Measurements from ENCODE around the gene TDRD12.

TDRD12 gene

GRCh38 chr19:32868206-32868950 is 148.8 kb downstream of the TDRD12 start:
- 87% methylated on average over 19 of the region's 19 CpGs for WGBS
- H3K4me2 ChIP-seq (ENCODE audit: low read length, poor library complexity, severe bottlenecking): peak overlapping the region; percentile 44
- no peak for DNase-seq

GRCh38 chr19:32869369-32869965 is 149.9 kb downstream of the TDRD12 start, which contains the start of gene SLC7A9:
Gene SLC7A9 (minus strand): TSS chr19:32869767. CDS start chr19:32868534, 1,233 bp downstream.
- no peaks in the 10 kb centered on the region for H3K36me3 ChIP-seq (ENCODE audit: control insufficient read depth in 1 of 2, insufficient read depth in 2 of 2, low read depth in 1 of 2, low read length in 2 of 2)
- WGBS: 79% methylated on average over 12 of the region's 14 CpGs
- H3K4me3 ChIP-seq (ENCODE audit: insufficient read depth in 1 of 2, low read depth in 1 of 2, low read length in 2 of 2): no peak within 1 kb of the TSS
- no peak within 1 kb of the TSS for H3K14ac ChIP-seq (ENCODE audit: low read length in 2 of 2)
- H3K4me2 ChIP-seq (ENCODE audit: low read length, poor library complexity, severe bottlenecking): peak within 1 kb of the TSS; percentile 44
- H3K9ac ChIP-seq (ENCODE audit: low read length): no peak within 1 kb of the TSS
- H2BK12ac ChIP-seq (ENCODE audit: low read length in 2 of 2): no peak within 1 kb of the TSS
- no peak within 1 kb of the TSS for H3K4ac ChIP-seq (ENCODE audit: low read depth in 1 of 2, low read length in 2 of 2)
- no peak within 1 kb of the TSS for H3K27ac ChIP-seq (ENCODE audit: low read length, poor library complexity, severe bottlenecking)
- H3K27me3 ChIP-seq (ENCODE audit: control insufficient read depth in 1 of 2, insufficient read depth in 1 of 2, low read length in 2 of 2): peaks cover 0 to 10% of the 10 kb centered on the region in 2 experiments
- no peak within 1 kb of the TSS for H2AFZ ChIP-seq (ENCODE audit: low read depth, low read length)
- no peak within 1 kb of the TSS for H2BK5ac ChIP-seq (ENCODE audit: low read depth, low read length, poor library complexity, severe bottlenecking)
- H3K18ac ChIP-seq (ENCODE audit: low read depth in 1 of 2, low read length in 2 of 2): no peak within 1 kb of the TSS
- H2BK15ac ChIP-seq (ENCODE audit: low read depth, poor library complexity, severe bottlenecking): no peak within 1 kb of the TSS
- no peak within 1 kb of the TSS for H2BK120ac ChIP-seq (ENCODE audit: low read depth, low read length)
- no peak for DNase-seq
- no peaks in the 10 kb centered on the region for H3K9me3 ChIP-seq (ENCODE audit: control insufficient read depth, low read length)
- peaks cover 10% of the 10 kb centered on the region for H3K4me1 ChIP-seq (ENCODE audit: control insufficient read depth, insufficient read depth, low read depth, low read length)
- no peaks in the 10 kb centered on the region for H3K79me1 ChIP-seq (replicated peaks; ENCODE audit: low read length, poor library complexity, severe bottlenecking)
- no peak within 1 kb of the TSS for H2AK5ac ChIP-seq (ENCODE audit: low read length, severe bottlenecking)
- no peak within 1 kb of the TSS for H4K8ac ChIP-seq (ENCODE audit: low read length)
- H3K23ac ChIP-seq (ENCODE audit: low read length in 2 of 2): no peak within 1 kb of the TSS
- no peak within 1 kb of the TSS for H4K91ac ChIP-seq (ENCODE audit: low read length)

More at GRCh38 chr19:32868206-32868950, 148.8 kb downstream of the TDRD12 start:
- H3K14ac ChIP-seq (ENCODE audit: low read length in 2 of 2): no peak overlapping the region
- no peak overlapping the region for H4K91ac ChIP-seq (ENCODE audit: low read length)
- no peak overlapping the region for H3K4ac ChIP-seq (ENCODE audit: low read depth in 1 of 2, low read length in 2 of 2)
- no peaks in the 10 kb centered on the region for H3K36me3 ChIP-seq (ENCODE audit: control insufficient read depth in 1 of 2, insufficient read depth in 2 of 2, low read depth in 1 of 2, low read length in 2 of 2)
- H2AK5ac ChIP-seq (ENCODE audit: low read length, severe bottlenecking): no peak overlapping the region
- H2BK12ac ChIP-seq (ENCODE audit: low read length in 2 of 2): no peak overlapping the region
- H2AFZ ChIP-seq (ENCODE audit: low read depth, low read length): no peak overlapping the region
- H3K27ac ChIP-seq (ENCODE audit: low read length, poor library complexity, severe bottlenecking): no peak overlapping the region
- H4K8ac ChIP-seq (ENCODE audit: low read length): no peak overlapping the region
- no peak overlapping the region for H3K18ac ChIP-seq (ENCODE audit: low read depth in 1 of 2, low read length in 2 of 2)
- no peak overlapping the region for H3K4me3 ChIP-seq (ENCODE audit: insufficient read depth in 1 of 2, low read depth in 1 of 2, low read length in 2 of 2)
- H2BK15ac ChIP-seq (ENCODE audit: low read depth, poor library complexity, severe bottlenecking): no peak overlapping the region
- H3K27me3 ChIP-seq (ENCODE audit: control insufficient read depth in 1 of 2, insufficient read depth in 1 of 2, low read length in 2 of 2): peaks cover 0 to 10% of the 10 kb centered on the region in 2 experiments
- H3K23ac ChIP-seq (ENCODE audit: low read length in 2 of 2): no peak overlapping the region
- no peaks in the 10 kb centered on the region for H3K79me1 ChIP-seq (replicated peaks; ENCODE audit: low read length, poor library complexity, severe bottlenecking)
- no peak overlapping the region for H2BK5ac ChIP-seq (ENCODE audit: low read depth, low read length, poor library complexity, severe bottlenecking)
- H3K9ac ChIP-seq (ENCODE audit: low read length): no peak overlapping the region
- H2BK120ac ChIP-seq (ENCODE audit: low read depth, low read length): no peak overlapping the region
- peaks cover 10% of the 10 kb centered on the region for H3K4me1 ChIP-seq (ENCODE audit: control insufficient read depth, insufficient read depth, low read depth, low read length)
- H3K9me3 ChIP-seq (ENCODE audit: control insufficient read depth, low read length): no peaks in the 10 kb centered on the region

DNA sequence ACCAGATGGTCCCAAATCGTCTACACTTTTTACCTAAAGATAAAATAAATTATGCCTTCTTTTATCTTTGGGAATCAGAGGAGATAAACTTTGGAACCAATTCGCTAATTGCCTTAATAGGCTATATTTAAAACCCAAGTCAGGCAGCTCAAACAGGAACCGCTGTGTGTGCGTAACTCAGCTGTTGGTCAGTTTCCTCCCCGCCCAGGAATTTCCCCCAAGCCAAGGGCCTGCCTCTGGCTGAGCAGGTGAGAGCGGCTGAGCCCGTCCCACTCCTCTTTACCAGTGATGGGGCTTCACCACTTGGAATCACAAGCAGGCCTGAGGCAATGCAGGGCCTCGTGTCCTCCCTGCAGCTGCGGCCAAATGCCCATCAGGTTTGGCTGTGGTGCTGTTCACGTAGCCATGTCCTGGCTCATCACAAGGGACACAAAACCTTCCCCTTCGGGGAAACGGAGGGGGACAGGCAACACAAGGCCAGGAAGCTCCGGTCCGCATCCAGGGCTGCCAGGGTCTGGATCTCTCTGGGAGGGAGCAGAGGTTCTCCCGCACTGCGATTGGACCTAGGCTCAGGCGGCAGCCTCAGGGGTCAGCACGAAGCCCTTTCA is 150.5 kb downstream of the TDRD12 start:
- no peak overlapping the region for H2BK12ac ChIP-seq (ENCODE audit: low read length in 2 of 2)
- no peak overlapping the region for H4K91ac ChIP-seq (ENCODE audit: low read length)
- H3K4ac ChIP-seq (ENCODE audit: low read depth in 1 of 2, low read length in 2 of 2): no peak overlapping the region
- no peak overlapping the region for H3K14ac ChIP-seq (ENCODE audit: low read length in 2 of 2)
- peaks cover 0 to 10% of the 10 kb centered on the region in 2 experiments for H3K27me3 ChIP-seq (ENCODE audit: control insufficient read depth in 1 of 2, insufficient read depth in 1 of 2, low read length in 2 of 2)
- no peak overlapping the region for H4K8ac ChIP-seq (ENCODE audit: low read length)
- H3K79me1 ChIP-seq (replicated peaks; ENCODE audit: low read length, poor library complexity, severe bottlenecking): no peaks in the 10 kb centered on the region
- no peak overlapping the region for H3K4me2 ChIP-seq (ENCODE audit: low read length, poor library complexity, severe bottlenecking)
- H3K4me3 ChIP-seq (ENCODE audit: insufficient read depth in 1 of 2, low read depth in 1 of 2, low read length in 2 of 2): no peak overlapping the region
- H3K4me1 ChIP-seq (ENCODE audit: control insufficient read depth, insufficient read depth, low read depth, low read length): peaks cover 10% of the 10 kb centered on the region
- H3K36me3 ChIP-seq (ENCODE audit: control insufficient read depth in 1 of 2, insufficient read depth in 2 of 2, low read depth in 1 of 2, low read length in 2 of 2): no peaks in the 10 kb centered on the region
- no peak overlapping the region for H3K18ac ChIP-seq (ENCODE audit: low read depth in 1 of 2, low read length in 2 of 2)
- H3K23ac ChIP-seq (ENCODE audit: low read length in 2 of 2): no peak overlapping the region
- no peak for DNase-seq
- no peak overlapping the region for H2BK5ac ChIP-seq (ENCODE audit: low read depth, low read length, poor library complexity, severe bottlenecking)
- H2BK15ac ChIP-seq (ENCODE audit: low read depth, poor library complexity, severe bottlenecking): no peak overlapping the region
- H2AFZ ChIP-seq (ENCODE audit: low read depth, low read length): no peak overlapping the region
- no peak overlapping the region for H2BK120ac ChIP-seq (ENCODE audit: low read depth, low read length)
- H3K27ac ChIP-seq (ENCODE audit: low read length, poor library complexity, severe bottlenecking): no peak overlapping the region
- H3K9ac ChIP-seq (ENCODE audit: low read length): no peak overlapping the region
- no peak overlapping the region for H2AK5ac ChIP-seq (ENCODE audit: low read length, severe bottlenecking)
- no peaks in the 10 kb centered on the region for H3K9me3 ChIP-seq (ENCODE audit: control insufficient read depth, low read length)
- 88% methylated on average over 17 of the region's 18 CpGs for WGBS

DNA sequence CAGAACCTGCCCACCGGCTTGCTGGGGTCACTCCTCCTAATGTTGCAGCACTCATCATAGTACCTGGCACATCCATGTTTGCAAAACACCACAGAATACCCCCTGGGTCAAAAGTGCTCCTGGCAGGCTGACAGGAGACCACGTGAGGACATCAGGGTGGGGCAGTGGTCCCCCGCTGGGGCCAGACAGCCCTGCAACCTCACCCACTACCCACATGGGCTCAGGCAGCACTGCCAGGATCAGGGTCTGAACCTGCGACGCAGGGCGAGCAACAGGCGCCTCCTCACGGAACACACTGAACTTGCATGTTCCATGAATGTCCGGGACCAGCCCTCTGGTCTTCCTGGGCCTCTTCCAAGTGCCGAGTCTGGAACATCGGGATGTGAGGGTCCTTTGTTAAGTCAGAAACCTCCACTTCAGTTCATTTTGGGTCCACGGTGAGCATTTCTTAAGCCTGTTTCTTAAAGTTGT is 151.4 kb downstream of the TDRD12 start:
- Histone ChIP-seq H3K4me1 (ENCODE audit: control insufficient read depth, insufficient read depth, low read depth, low read length) (peaks cover 15% of the 10 kb centered on the region), H2BK120ac (ENCODE audit: low read depth, low read length) (no peak overlapping the region), H2AK5ac (ENCODE audit: low read length, severe bottlenecking) (no peak overlapping the region), H3K9ac (ENCODE audit: low read length) (no peak overlapping the region), H4K8ac (ENCODE audit: low read length) (no peak overlapping the region), H3K9me3 (ENCODE audit: control insufficient read depth, low read length) (no peaks in the 10 kb centered on the region), H2BK12ac (ENCODE audit: low read length in 2 of 2) (no peak overlapping the region), H3K36me3 (ENCODE audit: control insufficient read depth in 1 of 2, insufficient read depth in 2 of 2, low read depth in 1 of 2, low read length in 2 of 2) (peaks cover 0 to 5% of the 10 kb centered on the region in 2 experiments), H3K27me3 (ENCODE audit: control insufficient read depth in 1 of 2, insufficient read depth in 1 of 2, low read length in 2 of 2) (peaks cover 0 to 10% of the 10 kb centered on the region in 2 experiments), H3K23ac (ENCODE audit: low read length in 2 of 2) (no peak overlapping the region), H3K14ac (ENCODE audit: low read length in 2 of 2) (no peak overlapping the region), H3K79me1 (replicated peaks; ENCODE audit: low read length, poor library complexity, severe bottlenecking) (no peaks in the 10 kb centered on the region), H3K27ac (ENCODE audit: low read length, poor library complexity, severe bottlenecking) (no peak overlapping the region), H3K4ac (ENCODE audit: low read depth in 1 of 2, low read length in 2 of 2) (no peak overlapping the region), H2AFZ (ENCODE audit: low read depth, low read length) (no peak overlapping the region), H3K4me3 (ENCODE audit: insufficient read depth in 1 of 2, low read depth in 1 of 2, low read length in 2 of 2) (no peak overlapping the region), H4K91ac (ENCODE audit: low read length) (no peak overlapping the region), H3K18ac (ENCODE audit: low read depth in 1 of 2, low read length in 2 of 2) (no peak overlapping the region), H2BK15ac (ENCODE audit: low read depth, poor library complexity, severe bottlenecking) (no peak overlapping the region), H2BK5ac (ENCODE audit: low read depth, low read length, poor library complexity, severe bottlenecking) (no peak overlapping the region), H3K4me2 (ENCODE audit: low read length, poor library complexity, severe bottlenecking) (no peak overlapping the region)
- DNase-seq: no peak
- WGBS: 80% methylated on average over 12 of the region's 12 CpGs

All from mesenchymal stem cell (in vitro differentiated cells and primary cell).